Astrocyte (in vitro differentiated cells and primary cell): ENCODE data around the gene RGMB. TPM values are rescaled to one million over a fixed set of nuclear protein-coding genes. Genes with fewer than 3 reads are reported as not detected.

ENCODE experiments used
- DNase-seq: peaks from one replicate; pipeline ENCODE4 v3.0.0-alpha.2; 2010; ENCODE audit warnings: low read depth
- FAIRE-seq: peaks from 2 replicates; lab custom pipeline; 2011; peaks lifted over from hg19 to GRCh38; lab: Jason Lieb, UNC
- H2AFZ ChIP-seq: 2 replicates; pipeline ENCODE4 v1.6.0; 2012; ENCODE audit warnings: low read depth, low read length, inconsistent platforms
- H3K27ac ChIP-seq: 2 replicates; pipeline ENCODE4 v1.5.1; 2011; ENCODE audit warnings: low read depth, low read length, inconsistent platforms
- H3K27me3 ChIP-seq: 2 replicates; pipeline ENCODE4 v1.6.0; 2011; ENCODE audit warnings: low read length, inconsistent platforms; ENCODE audit not compliant: insufficient read depth
- H3K36me3 ChIP-seq: 2 replicates; pipeline ENCODE4 v1.5.1; 2011; ENCODE audit warnings: low read length, inconsistent platforms; ENCODE audit not compliant: insufficient read depth
- H3K4me1 ChIP-seq: 2 replicates; pipeline ENCODE4 v1.5.1; 2011; ENCODE audit warnings: low read length, inconsistent platforms; ENCODE audit not compliant: insufficient read depth
- H3K4me2 ChIP-seq: 2 replicates; pipeline ENCODE4 v1.6.0; 2012; ENCODE audit warnings: low read length, inconsistent platforms
- H3K4me3 ChIP-seq: 2 replicates; pipeline ENCODE4 v1.5.1; 2011; ENCODE audit warnings: low read depth, mild to moderate bottlenecking, low read length, inconsistent platforms; ENCODE audit not compliant: insufficient read depth
- H3K79me2 ChIP-seq: 2 replicates; pipeline ENCODE4 v1.6.0; 2012; ENCODE audit warnings: mild to moderate bottlenecking, low read length, inconsistent platforms; ENCODE audit not compliant: insufficient read depth
- H3K9ac ChIP-seq: 2 replicates; pipeline ENCODE4 v1.6.0; 2012; ENCODE audit warnings: mild to moderate bottlenecking, low read length, inconsistent platforms
- H3K9me3 ChIP-seq: 2 replicates; pipeline ENCODE4 v1.5.1; 2012; ENCODE audit warnings: low read depth, mild to moderate bottlenecking, low read length, inconsistent platforms; ENCODE audit not compliant: insufficient read depth
- H4K20me1 ChIP-seq: 2 replicates; pipeline ENCODE4 v1.6.0; 2012; ENCODE audit warnings: low read length, inconsistent platforms; ENCODE audit not compliant: insufficient read depth
- H3K27ac Mint-ChIP-seq: one replicate; pipeline ENCODE4 v1.8.0; 2021; ENCODE audit warnings: mild to moderate bottlenecking, mixed read lengths; ENCODE audit not compliant: unreplicated experiment
- H3K27me3 Mint-ChIP-seq: one replicate; pipeline ENCODE4 v1.8.0; 2021; ENCODE audit warnings: low read depth, mixed read lengths; ENCODE audit not compliant: unreplicated experiment
- H3K36me3 Mint-ChIP-seq: one replicate; pipeline ENCODE4 v1.8.0; 2021; ENCODE audit warnings: low read depth, mixed read lengths; ENCODE audit not compliant: unreplicated experiment
- H3K4me1 Mint-ChIP-seq: one replicate; pipeline ENCODE4 v1.8.0; 2021; ENCODE audit warnings: low read depth, mixed read lengths; ENCODE audit not compliant: unreplicated experiment
- H3K4me3 Mint-ChIP-seq: one replicate; pipeline ENCODE4 v1.8.0; 2021; ENCODE audit warnings: mild to moderate bottlenecking, moderate library complexity, mixed read lengths; ENCODE audit not compliant: unreplicated experiment
- H3K9me3 Mint-ChIP-seq: one replicate; pipeline ENCODE4 v1.8.0; 2021; ENCODE audit warnings: mild to moderate bottlenecking, mixed read lengths; ENCODE audit not compliant: unreplicated experiment
- CTCF ChIP-seq: IDR thresholded peaks from 2 replicates; pipeline ENCODE4 v1.5.1; 2011; ENCODE audit warnings: low read depth, mild to moderate bottlenecking, inconsistent platforms, low read length, moderate library complexity; ENCODE audit not compliant: insufficient read depth
- EZH2 ChIP-seq: IDR thresholded peaks from 2 replicates; pipeline ENCODE4 v1.6.1; 2012; ENCODE audit warnings: mild to moderate bottlenecking, low read length, inconsistent platforms; ENCODE audit not compliant: insufficient read depth
- total RNA-seq: library from RNA; stranded (reverse); gene quantifications from 2 replicates; pipeline ENCODE4 v1.2.1, GENCODE V29; 2021

Gene RGMB
- total RNA-seq, 1 donor from 2014 or later, result 48.7 TPM

GRCh38 chr5:98768960-98769209, 4.6 kb upstream of the RGMB start:
- Mint-ChIP-seq H3K27ac (no peak overlapping the region), H3K9me3 (no peaks in the 10 kb centered on the region), H3K4me3 (peak overlapping the region; percentile 99), H3K36me3 (no peaks in the 10 kb centered on the region), H3K27me3 (no peaks in the 10 kb centered on the region), H3K4me1 (peaks cover 24% of the 10 kb centered on the region)
- TF ChIP-seq CTCF (no peak), EZH2 (no peak)
- peak overlapping the region; percentile 98 for H3K9ac ChIP-seq
- H3K27ac ChIP-seq, result peak overlapping the region; percentile 84
- peak overlapping the region; percentile 75 for H2AFZ ChIP-seq
- H3K9me3 ChIP-seq, result no peaks in the 10 kb centered on the region
- H3K4me2 ChIP-seq, result peak overlapping the region; percentile 87
- peak overlapping the region; percentile 79 for H3K4me3 ChIP-seq
- H3K27me3 ChIP-seq, result no peaks in the 10 kb centered on the region
- H3K4me1 ChIP-seq, result peaks cover 10% of the 10 kb centered on the region
- H3K36me3 ChIP-seq, result no peaks in the 10 kb centered on the region
- no peak for FAIRE-seq
- no peak for DNase-seq
- no peaks in the 10 kb centered on the region for H4K20me1 ChIP-seq
- peaks cover 42% of the 10 kb centered on the region for H3K79me2 ChIP-seq

GRCh38 chr5:98769210-98769958, 4.1 kb upstream of the RGMB start:
- no peaks in the 10 kb centered on the region for H3K36me3 ChIP-seq
- no peaks in the 10 kb centered on the region for H3K27me3 ChIP-seq
- H4K20me1 ChIP-seq, result peaks cover 2% of the 10 kb centered on the region
- H3K27ac ChIP-seq, result peak overlapping the region; percentile 84
- TF ChIP-seq CTCF (peak; percentile 29), EZH2 (no peak)
- peak overlapping the region; percentile 79 for H3K4me3 ChIP-seq
- H3K27me3 Mint-ChIP-seq, result no peaks in the 10 kb centered on the region
- H3K9me3 ChIP-seq, result no peaks in the 10 kb centered on the region
- H3K36me3 Mint-ChIP-seq, result peaks cover under 1% of the 10 kb centered on the region
- H3K4me1 Mint-ChIP-seq, result peaks cover 19% of the 10 kb centered on the region
- peak overlapping the region; percentile 87 for H3K4me2 ChIP-seq
- H3K27ac Mint-ChIP-seq, result peak overlapping the region; percentile 99
- H3K9me3 Mint-ChIP-seq, result no peaks in the 10 kb centered on the region
- H2AFZ ChIP-seq, result peak overlapping the region; percentile 75
- FAIRE-seq (no peak), DNase-seq (peak; percentile 67)
- H3K4me3 Mint-ChIP-seq, result peak overlapping the region; percentile 99
- peak overlapping the region; percentile 98 for H3K9ac ChIP-seq
- H3K4me1 ChIP-seq, result peaks cover 10% of the 10 kb centered on the region
- peaks cover 47% of the 10 kb centered on the region for H3K79me2 ChIP-seq

GRCh38 chr5:98769959-98770208, 3.6 kb upstream of the RGMB start:
- peak overlapping the region; percentile 99 for H3K27ac Mint-ChIP-seq
- no peak for DNase-seq
- peak overlapping the region; percentile 84 for H3K27ac ChIP-seq

More at GRCh38 chr5:98769959-98770208, 3.6 kb upstream of the RGMB start:
- FAIRE-seq, result no peak
- Histone ChIP-seq H3K36me3 (no peaks in the 10 kb centered on the region), H3K4me1 (peaks cover 10% of the 10 kb centered on the region), H3K79me2 (peaks cover 52% of the 10 kb centered on the region), H3K9me3 (no peaks in the 10 kb centered on the region), H4K20me1 (peaks cover 7% of the 10 kb centered on the region), H3K9ac (peak overlapping the region; percentile 98), H3K27me3 (no peaks in the 10 kb centered on the region), H3K4me3 (peak overlapping the region; percentile 79), H2AFZ (peak overlapping the region; percentile 75), H3K4me2 (peak overlapping the region; percentile 87)
- peak overlapping the region; percentile 99 for H3K4me3 Mint-ChIP-seq
- TF ChIP-seq CTCF (no peak), EZH2 (no peak)
- H3K4me1 Mint-ChIP-seq, result peaks cover 17% of the 10 kb centered on the region
- peaks cover 2% of the 10 kb centered on the region for H3K36me3 Mint-ChIP-seq
- H3K27me3 Mint-ChIP-seq, result no peaks in the 10 kb centered on the region
- H3K9me3 Mint-ChIP-seq, result no peaks in the 10 kb centered on the region
